SK-N-SH treated with all-trans-retinoic acid at 6 μM for 48 hours (cell line): ENCODE data around the gene C1GALT1.

Experiments used
- ATAC-seq: fragments of 200-7000 bp; cut with Tn5 transposase; 3 replicates; pipeline ENCODE4 v1.9.1; 2020; ENCODE audit warnings: mild to moderate bottlenecking, moderate library complexity
- ARNTL ChIP-seq: fragments of 450-650 bp; formaldehyde crosslinking; IDR thresholded peaks from 2 replicates; pipeline ENCODE4 v1.5.0; 2020; ENCODE audit warnings: low read depth, mild to moderate bottlenecking, moderate library complexity, borderline replicate concordance
- BACH2 ChIP-seq: fragments of 250-450 bp; sonication (Bioruptor Pico); IDR thresholded peaks from 2 replicates; pipeline ENCODE4 v1.9.0; 2021; ENCODE audit warnings: mild to moderate bottlenecking, borderline replicate concordance
- CSDC2 ChIP-seq: fragments of 250-450 bp; sonication (Bioruptor Pico); IDR thresholded peaks from 2 replicates; pipeline ENCODE4 v1.5.0; 2020; ENCODE audit warnings: mild to moderate bottlenecking, moderate library complexity
- ESRRG ChIP-seq: fragments of 250-450 bp; sonication (Bioruptor Pico); IDR thresholded peaks from 2 replicates; pipeline ENCODE4 v1.6.1; 2021; ENCODE audit warnings: mild to moderate bottlenecking
- GLIS3 ChIP-seq: fragments of 250-450 bp; sonication (Bioruptor Pico); IDR thresholded peaks from 2 replicates; pipeline ENCODE4 v1.5.0; 2020; ENCODE audit warnings: mild to moderate bottlenecking, moderate library complexity
- ISL1 ChIP-seq: fragments of 250-450 bp; sonication (Bioruptor Pico); IDR thresholded peaks from 2 replicates; pipeline ENCODE4 v2.1.2; 2022; ENCODE audit warnings: mild to moderate bottlenecking, moderate library complexity
- OSR1 ChIP-seq: fragments of 250-450 bp; sonication (Bioruptor Pico); IDR thresholded peaks from 2 replicates; pipeline ENCODE4 v1.8.0; 2022; ENCODE audit warnings: moderate library complexity, mild to moderate bottlenecking, inconsistent platforms
- RARB ChIP-seq: fragments of 250-450 bp; sonication (Bioruptor Pico); IDR thresholded peaks from 2 replicates; pipeline ENCODE4 v1.8.0; 2021; ENCODE audit warnings: mild to moderate bottlenecking, moderate library complexity
- SNAI2 ChIP-seq: fragments of 250-450 bp; sonication (Bioruptor Pico); IDR thresholded peaks from 2 replicates; pipeline ENCODE4 v1.5.0; 2020; ENCODE audit warnings: mild to moderate bottlenecking, moderate library complexity
- TCF4 ChIP-seq: fragments of 250-450 bp; sonication (Bioruptor Pico); IDR thresholded peaks from 2 replicates; pipeline ENCODE4 v1.8.0; 2021; ENCODE audit warnings: mild to moderate bottlenecking, moderate library complexity, borderline replicate concordance
- TOX ChIP-seq: fragments of 250-450 bp; sonication (Bioruptor Pico); IDR thresholded peaks from 2 replicates; pipeline ENCODE4 v1.8.0; 2021; ENCODE audit warnings: mild to moderate bottlenecking, moderate library complexity, borderline replicate concordance
- ZC3H10 ChIP-seq: fragments of 250-450 bp; sonication (Bioruptor Pico); IDR thresholded peaks from 2 replicates; pipeline ENCODE4 v1.5.1; 2021; ENCODE audit warnings: mild to moderate bottlenecking, moderate library complexity
- ZFP30 ChIP-seq: fragments of 450-650 bp; formaldehyde crosslinking; IDR thresholded peaks from 2 replicates; pipeline ENCODE4 v1.5.0; 2022; ENCODE audit warnings: mild to moderate bottlenecking, moderate library complexity
- ZNF565 ChIP-seq: fragments of 450-650 bp; formaldehyde crosslinking; conservative IDR thresholded peaks from 2 replicates; pipeline ENCODE4 v1.5.0; 2020; ENCODE audit warnings: low read depth, mild to moderate bottlenecking, moderate library complexity
- ZNF70 ChIP-seq: fragments of 450-650 bp; formaldehyde crosslinking; IDR thresholded peaks from 2 replicates; pipeline ENCODE4 v1.5.0; 2020; ENCODE audit warnings: mild to moderate bottlenecking, moderate library complexity
- ZNF8 ChIP-seq: fragments of 450-650 bp; formaldehyde crosslinking; IDR thresholded peaks from 2 replicates; pipeline ENCODE4 v1.5.0; 2020; ENCODE audit warnings: mild to moderate bottlenecking, moderate library complexity
- TF ChIP-seq, protein P1 (sequence below): fragments of 250-450 bp; sonication (Bioruptor Pico); IDR thresholded peaks from 2 replicates; pipeline ENCODE4 v1.5.0; 2020; ENCODE audit warnings: mild to moderate bottlenecking, moderate library complexity
- TF ChIP-seq, protein P2 (sequence below): fragments of 250-450 bp; sonication (Bioruptor Pico); IDR thresholded peaks from 2 replicates; pipeline ENCODE4 v1.8.0; 2021; ENCODE audit warnings: low read depth, mild to moderate bottlenecking, moderate library complexity, borderline replicate concordance
- TF ChIP-seq, protein P3 (sequence below): fragments of 250-450 bp; sonication (Bioruptor Pico); IDR thresholded peaks from 2 replicates; pipeline ENCODE4 v1.5.1; 2020; ENCODE audit warnings: low read depth, mild to moderate bottlenecking, moderate library complexity
- TF ChIP-seq, protein P4 (sequence below): fragments of 250-450 bp; sonication (Bioruptor Pico); IDR thresholded peaks from 2 replicates; pipeline ENCODE4 v1.5.1; 2021; ENCODE audit warnings: mild to moderate bottlenecking, moderate library complexity

The C1GALT1 gene

GRCh38 chr7:7156663-7157062, 25.7 kb upstream of the C1GALT1 start:
- no peak for TF ChIP-seq ZNF70 (CRISPR knock-in tag)
- TF ChIP-seq, protein P1, sequence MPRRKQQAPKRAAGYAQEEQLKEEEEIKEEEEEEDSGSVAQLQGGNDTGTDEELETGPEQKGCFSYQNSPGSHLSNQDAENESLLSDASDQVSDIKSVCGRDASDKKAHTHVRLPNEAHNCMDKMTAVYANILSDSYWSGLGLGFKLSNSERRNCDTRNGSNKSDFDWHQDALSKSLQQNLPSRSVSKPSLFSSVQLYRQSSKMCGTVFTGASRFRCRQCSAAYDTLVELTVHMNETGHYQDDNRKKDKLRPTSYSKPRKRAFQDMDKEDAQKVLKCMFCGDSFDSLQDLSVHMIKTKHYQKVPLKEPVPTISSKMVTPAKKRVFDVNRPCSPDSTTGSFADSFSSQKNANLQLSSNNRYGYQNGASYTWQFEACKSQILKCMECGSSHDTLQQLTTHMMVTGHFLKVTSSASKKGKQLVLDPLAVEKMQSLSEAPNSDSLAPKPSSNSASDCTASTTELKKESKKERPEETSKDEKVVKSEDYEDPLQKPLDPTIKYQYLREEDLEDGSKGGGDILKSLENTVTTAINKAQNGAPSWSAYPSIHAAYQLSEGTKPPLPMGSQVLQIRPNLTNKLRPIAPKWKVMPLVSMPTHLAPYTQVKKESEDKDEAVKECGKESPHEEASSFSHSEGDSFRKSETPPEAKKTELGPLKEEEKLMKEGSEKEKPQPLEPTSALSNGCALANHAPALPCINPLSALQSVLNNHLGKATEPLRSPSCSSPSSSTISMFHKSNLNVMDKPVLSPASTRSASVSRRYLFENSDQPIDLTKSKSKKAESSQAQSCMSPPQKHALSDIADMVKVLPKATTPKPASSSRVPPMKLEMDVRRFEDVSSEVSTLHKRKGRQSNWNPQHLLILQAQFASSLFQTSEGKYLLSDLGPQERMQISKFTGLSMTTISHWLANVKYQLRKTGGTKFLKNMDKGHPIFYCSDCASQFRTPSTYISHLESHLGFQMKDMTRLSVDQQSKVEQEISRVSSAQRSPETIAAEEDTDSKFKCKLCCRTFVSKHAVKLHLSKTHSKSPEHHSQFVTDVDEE (CRISPR knock-in tag), result no peak
- no peak for TF ChIP-seq CSDC2 (CRISPR knock-in tag)
- TF ChIP-seq TOX (CRISPR knock-in tag), result no peak
- TF ChIP-seq ESRRG (CRISPR knock-in tag), result no peak
- no peak for TF ChIP-seq GLIS3 (CRISPR knock-in tag)
- no peak for TF ChIP-seq RARB (CRISPR knock-in tag)
- no peak for TF ChIP-seq ARNTL (CRISPR knock-in tag)
- no peak for TF ChIP-seq BACH2
- TF ChIP-seq, protein P2, sequence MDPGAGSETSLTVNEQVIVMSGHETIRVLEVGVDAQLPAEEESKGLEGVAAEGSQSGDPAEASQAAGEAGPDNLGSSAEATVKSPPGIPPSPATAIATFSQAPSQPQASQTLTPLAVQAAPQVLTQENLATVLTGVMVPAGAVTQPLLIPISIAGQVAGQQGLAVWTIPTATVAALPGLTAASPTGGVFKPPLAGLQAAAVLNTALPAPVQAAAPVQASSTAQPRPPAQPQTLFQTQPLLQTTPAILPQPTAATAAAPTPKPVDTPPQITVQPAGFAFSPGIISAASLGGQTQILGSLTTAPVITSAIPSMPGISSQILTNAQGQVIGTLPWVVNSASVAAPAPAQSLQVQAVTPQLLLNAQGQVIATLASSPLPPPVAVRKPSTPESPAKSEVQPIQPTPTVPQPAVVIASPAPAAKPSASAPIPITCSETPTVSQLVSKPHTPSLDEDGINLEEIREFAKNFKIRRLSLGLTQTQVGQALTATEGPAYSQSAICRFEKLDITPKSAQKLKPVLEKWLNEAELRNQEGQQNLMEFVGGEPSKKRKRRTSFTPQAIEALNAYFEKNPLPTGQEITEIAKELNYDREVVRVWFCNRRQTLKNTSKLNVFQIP (CRISPR knock-in tag), result no peak
- TF ChIP-seq TCF4, result no peak
- no peak for TF ChIP-seq ZNF565 (CRISPR knock-in tag)
- TF ChIP-seq, protein P3, sequence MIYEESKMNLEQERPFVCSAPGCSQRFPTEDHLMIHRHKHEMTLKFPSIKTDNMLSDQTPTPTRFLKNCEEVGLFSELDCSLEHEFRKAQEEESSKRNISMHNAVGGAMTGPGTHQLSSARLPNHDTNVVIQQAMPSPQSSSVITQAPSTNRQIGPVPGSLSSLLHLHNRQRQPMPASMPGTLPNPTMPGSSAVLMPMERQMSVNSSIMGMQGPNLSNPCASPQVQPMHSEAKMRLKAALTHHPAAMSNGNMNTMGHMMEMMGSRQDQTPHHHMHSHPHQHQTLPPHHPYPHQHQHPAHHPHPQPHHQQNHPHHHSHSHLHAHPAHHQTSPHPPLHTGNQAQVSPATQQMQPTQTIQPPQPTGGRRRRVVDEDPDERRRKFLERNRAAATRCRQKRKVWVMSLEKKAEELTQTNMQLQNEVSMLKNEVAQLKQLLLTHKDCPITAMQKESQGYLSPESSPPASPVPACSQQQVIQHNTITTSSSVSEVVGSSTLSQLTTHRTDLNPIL, result no peak
- no peak for TF ChIP-seq ZC3H10 (CRISPR knock-in tag)
- no peak for TF ChIP-seq ZFP30 (CRISPR knock-in tag)
- TF ChIP-seq ISL1 (CRISPR knock-in tag), result no peak
- TF ChIP-seq, protein P4, sequence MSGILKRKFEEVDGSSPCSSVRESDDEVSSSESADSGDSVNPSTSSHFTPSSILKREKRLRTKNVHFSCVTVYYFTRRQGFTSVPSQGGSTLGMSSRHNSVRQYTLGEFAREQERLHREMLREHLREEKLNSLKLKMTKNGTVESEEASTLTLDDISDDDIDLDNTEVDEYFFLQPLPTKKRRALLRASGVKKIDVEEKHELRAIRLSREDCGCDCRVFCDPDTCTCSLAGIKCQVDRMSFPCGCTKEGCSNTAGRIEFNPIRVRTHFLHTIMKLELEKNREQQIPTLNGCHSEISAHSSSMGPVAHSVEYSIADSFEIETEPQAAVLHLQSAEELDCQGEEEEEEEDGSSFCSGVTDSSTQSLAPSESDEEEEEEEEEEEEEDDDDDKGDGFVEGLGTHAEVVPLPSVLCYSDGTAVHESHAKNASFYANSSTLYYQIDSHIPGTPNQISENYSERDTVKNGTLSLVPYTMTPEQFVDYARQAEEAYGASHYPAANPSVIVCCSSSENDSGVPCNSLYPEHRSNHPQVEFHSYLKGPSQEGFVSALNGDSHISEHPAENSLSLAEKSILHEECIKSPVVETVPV, result no peak
- no peak for TF ChIP-seq SNAI2 (CRISPR knock-in tag)
- no peak for TF ChIP-seq ZNF8 (CRISPR knock-in tag)
- no peak for TF ChIP-seq OSR1 (CRISPR knock-in tag)
- TF ChIP-seq, all 23 proteins: peak for 0
- ATAC-seq, result no peak

DNA sequence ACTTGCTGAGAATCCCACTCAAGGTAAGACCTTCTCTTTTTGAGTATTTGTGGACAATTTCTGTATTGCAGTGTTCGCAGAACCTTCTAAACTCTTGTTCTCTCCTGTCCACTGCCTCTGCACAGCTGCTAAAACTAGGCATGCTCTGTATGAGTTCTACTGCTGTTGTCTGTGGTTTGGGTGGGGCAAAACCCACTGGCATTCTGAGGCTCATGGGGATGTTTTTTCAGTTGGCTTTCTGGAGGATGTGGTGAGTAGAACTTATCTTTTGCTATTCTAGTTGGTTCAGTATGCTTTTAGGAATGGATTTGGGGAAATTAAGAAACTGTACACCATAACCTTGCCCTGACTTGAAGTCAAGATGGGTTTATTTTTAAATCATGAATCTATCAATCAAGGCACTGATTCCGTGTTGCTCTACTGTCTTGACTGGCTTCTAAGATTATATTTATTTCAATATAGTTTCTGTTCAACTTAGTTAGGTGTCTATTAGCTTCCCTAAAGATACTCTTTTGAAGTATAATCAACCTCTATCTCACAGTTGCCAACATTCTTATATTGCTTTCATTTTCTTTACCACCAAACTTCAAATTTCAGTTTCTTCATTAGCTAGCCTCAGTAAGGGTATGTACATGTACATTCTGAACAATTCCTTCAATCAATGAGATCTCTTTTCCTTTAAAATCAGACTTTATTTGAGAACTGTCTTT, 25.0 kb upstream of the C1GALT1 start:
- TF ChIP-seq, protein P2 (CRISPR knock-in tag), result no peak
- TF ChIP-seq TOX (CRISPR knock-in tag) (no peak), OSR1 (CRISPR knock-in tag) (no peak)
- TF ChIP-seq, all 23 proteins: peak for 0
- ATAC-seq, result no peak; the same call in 2 of the 3 replicates

GRCh38 chr7:7157887-7158271, 24.5 kb upstream of the C1GALT1 start:
- ATAC-seq, result no peak; the same call in 2 of the 3 replicates
- TF ChIP-seq CSDC2 (CRISPR knock-in tag) (no peak), BACH2 (no peak)
- TF ChIP-seq, protein P2 (CRISPR knock-in tag), result no peak
- TF ChIP-seq, protein P1 (CRISPR knock-in tag), result no peak
